VCaP (cell line): ENCODE results near the gene HS1BP3.

Experiments used
- H3K27ac ChIP-seq: fragments of 450-650 bp; 2 replicates; pipeline ENCODE4 v1.5.1; 2017
- TF ChIP-seq, protein P1 (sequence below): fragments of 450-650 bp; conservative IDR thresholded peaks from 2 replicates; pipeline ENCODE4 v1.5.1; 2017; ENCODE audit warnings: mild to moderate bottlenecking, moderate library complexity

HS1BP3 gene

DNA sequence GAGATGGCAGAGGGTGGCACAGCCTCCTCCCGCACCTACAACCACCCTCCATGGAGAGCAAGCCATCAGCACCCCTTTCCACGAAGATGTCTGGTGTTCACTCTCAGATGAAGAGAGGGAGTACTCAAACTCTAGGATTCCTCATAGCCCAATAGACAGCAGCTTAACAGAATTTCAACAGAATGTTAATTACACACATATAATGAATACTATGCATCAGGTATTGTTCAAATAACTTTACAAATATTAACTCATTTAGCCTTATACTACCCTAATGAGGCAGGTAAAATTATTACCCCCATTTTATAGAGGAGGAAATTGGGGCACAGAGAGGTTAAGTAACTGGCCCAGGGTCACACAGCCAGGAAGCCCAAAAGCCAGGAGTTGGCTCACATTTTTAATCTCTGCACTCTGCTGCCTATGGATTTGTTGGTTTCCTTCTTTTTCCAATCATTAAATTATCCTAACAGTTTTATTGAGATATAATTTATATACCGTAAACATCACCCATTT is 39.0 kb downstream of the HS1BP3 start:
- TF ChIP-seq, protein P1, sequence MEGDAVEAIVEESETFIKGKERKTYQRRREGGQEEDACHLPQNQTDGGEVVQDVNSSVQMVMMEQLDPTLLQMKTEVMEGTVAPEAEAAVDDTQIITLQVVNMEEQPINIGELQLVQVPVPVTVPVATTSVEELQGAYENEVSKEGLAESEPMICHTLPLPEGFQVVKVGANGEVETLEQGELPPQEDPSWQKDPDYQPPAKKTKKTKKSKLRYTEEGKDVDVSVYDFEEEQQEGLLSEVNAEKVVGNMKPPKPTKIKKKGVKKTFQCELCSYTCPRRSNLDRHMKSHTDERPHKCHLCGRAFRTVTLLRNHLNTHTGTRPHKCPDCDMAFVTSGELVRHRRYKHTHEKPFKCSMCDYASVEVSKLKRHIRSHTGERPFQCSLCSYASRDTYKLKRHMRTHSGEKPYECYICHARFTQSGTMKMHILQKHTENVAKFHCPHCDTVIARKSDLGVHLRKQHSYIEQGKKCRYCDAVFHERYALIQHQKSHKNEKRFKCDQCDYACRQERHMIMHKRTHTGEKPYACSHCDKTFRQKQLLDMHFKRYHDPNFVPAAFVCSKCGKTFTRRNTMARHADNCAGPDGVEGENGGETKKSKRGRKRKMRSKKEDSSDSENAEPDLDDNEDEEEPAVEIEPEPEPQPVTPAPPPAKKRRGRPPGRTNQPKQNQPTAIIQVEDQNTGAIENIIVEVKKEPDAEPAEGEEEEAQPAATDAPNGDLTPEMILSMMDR: no peak
- no peak overlapping the region for H3K27ac ChIP-seq

GRCh38 chr2:20611077-20611843 is 39.6 kb downstream of the HS1BP3 start:
- TF ChIP-seq, protein P1: no peak
- no peak overlapping the region for H3K27ac ChIP-seq

GRCh38 chr2:20609995-20610357 is 40.9 kb downstream of the HS1BP3 start:
- TF ChIP-seq, protein P1: no peak
- H3K27ac ChIP-seq: no peak overlapping the region

- H3K27ac ChIP-seq: no peak overlapping the region
- TF ChIP-seq, protein P1: no peak
These were observed 41.4 kb downstream of the HS1BP3 start for GRCh38 chr2:20609349-20609994.

DNA sequence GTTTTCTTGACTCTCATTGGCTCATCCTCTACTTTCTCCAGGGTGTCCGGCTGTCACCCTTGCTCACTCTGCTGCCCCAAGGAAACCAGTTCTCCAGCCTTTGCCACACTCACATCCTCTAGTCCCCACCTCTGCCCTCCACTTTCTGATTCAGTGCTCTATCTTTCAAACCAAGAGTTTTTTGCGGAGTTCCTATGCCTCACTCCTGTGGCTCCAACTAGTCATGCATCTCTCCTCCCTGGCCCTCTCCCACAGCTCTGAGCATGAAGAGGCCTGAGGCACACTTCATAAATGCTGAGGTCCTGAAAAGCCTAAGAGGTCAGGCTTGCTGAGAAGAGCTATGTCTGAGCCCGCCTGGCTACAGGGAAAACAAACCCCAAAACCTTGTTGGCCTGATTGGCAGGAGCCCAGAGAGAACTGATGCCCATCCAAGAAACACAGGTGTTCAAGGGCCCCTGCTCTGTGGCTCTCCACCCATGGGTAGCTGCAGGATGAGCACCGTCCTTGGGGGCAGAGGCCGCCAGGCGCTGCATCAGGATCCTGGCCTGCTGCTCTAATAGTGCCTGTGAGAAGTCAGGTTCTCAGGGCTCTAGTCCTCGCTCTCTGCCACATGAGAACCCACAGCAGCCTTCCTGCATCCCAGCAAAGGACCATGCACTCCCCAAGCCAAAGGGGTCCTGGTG is 42.1 kb downstream of the HS1BP3 start:
- TF ChIP-seq, protein P1: no peak
- no peak overlapping the region for H3K27ac ChIP-seq

GRCh38 chr2:20607446-20607845 is 43.5 kb downstream of the HS1BP3 start:
- no peak overlapping the region for H3K27ac ChIP-seq
- TF ChIP-seq, protein P1: no peak

DNA sequence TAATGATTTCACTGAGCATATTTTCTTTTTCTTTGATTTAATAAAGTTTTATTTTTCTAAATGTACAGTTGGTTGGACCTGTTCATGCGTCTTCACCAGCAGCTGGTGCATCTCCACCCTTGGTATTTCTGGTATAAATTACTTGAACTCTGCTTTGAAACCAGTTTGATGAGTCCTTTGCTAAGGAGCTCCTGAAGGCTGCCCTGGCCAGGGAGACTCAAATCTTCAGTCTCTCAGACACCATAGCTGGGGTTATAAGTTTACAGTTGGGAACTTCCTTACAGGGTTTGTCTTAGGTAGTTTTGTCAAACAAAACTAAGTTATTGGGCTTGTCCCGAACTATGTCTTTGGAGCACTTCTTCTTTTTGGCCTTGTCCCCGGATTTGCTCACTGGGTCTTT is 44.7 kb downstream of the HS1BP3 start:
- H3K27ac ChIP-seq: no peak overlapping the region
- TF ChIP-seq, protein P1: no peak
